Gastroesophageal sphincter (tissue), 4 donors: ENCODE results near the gene CCDC57. TPM values are rescaled to one million over a fixed set of nuclear protein-coding genes. Genes with fewer than 3 reads are reported as not detected.

Experiments
- ATAC-seq: fragments of 150-250 bp; one replicate; pipeline ENCODE4 v1.9.1; 2016; ENCODE audit warnings: mild to moderate bottlenecking, moderate library complexity
- H3K27ac ChIP-seq, 4 donors: fragments of 200-600 bp; sonication (generic) in 3 of 4; 1 replicate in 3 of 4; 2 replicates in 1 of 4; pipeline ENCODE4 v1.5.1; 2016 to 2019
- H3K27me3 ChIP-seq: fragments of 200-600 bp; sonication (generic); one replicate; pipeline ENCODE4 v1.5.1; 2019
- H3K36me3 ChIP-seq, 2 donors: fragments of 200-600 bp; sonication (generic); one replicate each; pipeline ENCODE4 v1.5.1; 2019; ENCODE audit warnings: control low read depth in 1 of 2
- H3K4me1 ChIP-seq, 3 donors: fragments of 200-600 bp; sonication (generic); 1 replicate in 2 of 3; 2 replicates in 1 of 3; pipeline ENCODE4 v1.5.1; 2016 to 2019; ENCODE audit warnings: control low read depth in 2 of 3
- H3K4me3 ChIP-seq, 2 donors: fragments of 200-600 bp; sonication (generic); one replicate each; pipeline ENCODE4 v1.5.1; 2019; ENCODE audit warnings: mild to moderate bottlenecking in 1 of 2, moderate library complexity in 1 of 2
- H3K9me3 ChIP-seq, 3 donors: fragments of 200-600 bp; sonication (generic); one replicate each; pipeline ENCODE4 v1.5.1; 2017 to 2019; ENCODE audit warnings: control low read depth in 2 of 3
- CTCF ChIP-seq, 4 experiments: fragments of 200-600 bp in 2 of 4; fragments of 450-650 bp in 2 of 4; sonication (generic) in 1 of 4; IDR thresholded peaks; one replicate each; pipeline ENCODE4 v1.5.1; 2017 to 2019; ENCODE audit warnings: antibody characterized with exemption in 4 of 4, mild to moderate bottlenecking in 2 of 4, moderate library complexity in 2 of 4
- EP300 ChIP-seq: sonication (generic); formaldehyde crosslinking; IDR thresholded peaks from one replicate; pipeline ENCODE4 v1.6.1; 2017; ENCODE audit warnings: antibody characterized with exemption, mild to moderate bottlenecking
- POLR2A ChIP-seq, 2 donors: fragments of 450-650 bp; IDR thresholded peaks; one replicate each; pipeline ENCODE4 v1.6.1; 2017; ENCODE audit warnings: antibody characterized with exemption in 2 of 2, mild to moderate bottlenecking in 2 of 2, moderate library complexity in 1 of 2
- POLR2AphosphoS5 ChIP-seq: sonication (generic); formaldehyde crosslinking; IDR thresholded peaks from one replicate; pipeline ENCODE4 v1.6.1; 2017; ENCODE audit warnings: antibody characterized with exemption
- WGBS, 2 donors: methylation state at CpG; one replicate each; pipeline ENCODE4 v1.1.5; 2018; ENCODE audit warnings: low coverage in 1 of 2; 5-methylcytosine and 5-hydroxymethylcytosine counted together
- total RNA-seq, 4 donors: library from RNA; depleted of rRNA; stranded (reverse); fragments of >200 nt; gene quantifications; one replicate each; pipeline ENCODE4 v1.1.0, GENCODE V29; 2016

The CCDC57 gene
- total RNA-seq, 4 donors from 2014 or later: 6.5 to 28.2 (median 16.2) TPM

DNA sequence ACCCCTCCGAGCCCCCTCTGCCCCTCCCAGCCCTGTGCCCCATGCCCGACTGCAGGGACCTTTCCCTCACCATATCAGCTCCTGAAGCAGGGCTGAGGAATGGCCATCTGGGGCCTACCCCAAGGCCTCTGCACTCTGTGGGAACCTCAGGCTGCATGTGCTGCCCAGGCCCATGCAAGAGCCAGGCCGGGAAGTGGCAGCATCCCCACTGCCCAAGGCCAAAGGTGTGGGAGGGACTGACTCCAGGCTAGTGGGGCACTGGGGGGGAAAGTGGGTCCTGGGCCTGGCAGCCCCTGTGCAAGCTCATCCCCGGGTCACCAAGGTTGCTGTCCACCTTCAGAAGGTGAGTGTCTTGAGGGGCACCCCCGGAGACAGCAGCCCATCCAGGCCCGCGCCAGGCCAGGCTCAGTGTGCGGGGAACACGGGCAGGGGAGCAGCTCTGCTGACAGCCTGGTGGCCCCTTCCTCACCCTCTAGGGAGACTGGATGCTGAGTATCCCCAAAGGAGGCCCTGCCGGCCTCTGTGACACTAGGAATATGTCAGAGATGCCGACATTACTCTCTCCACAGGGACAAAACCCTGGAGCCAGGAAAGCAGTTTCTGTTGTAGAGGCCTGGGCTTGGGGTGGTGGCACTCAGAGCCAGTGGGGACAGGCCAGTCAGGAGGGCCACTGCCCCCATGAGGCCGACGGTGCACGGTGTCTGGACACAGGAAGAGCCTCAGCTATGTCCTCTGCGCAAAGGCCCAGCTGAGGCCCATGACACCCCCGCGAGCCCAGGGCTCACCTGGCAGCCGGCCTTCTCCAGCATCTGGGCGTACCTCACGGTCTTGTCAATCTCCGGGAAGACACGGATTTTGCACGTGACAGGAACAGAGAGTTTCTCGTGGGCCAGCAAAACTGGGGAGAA is 150.3 kb downstream of the CCDC57 start:
- TF ChIP-seq EP300 (no peak), POLR2A (IDR thresholded peaks at IDR 0.05) (no peak), CTCF (IDR thresholded peaks at IDR 0.05) (no peak), POLR2AphosphoS5 (no peak)
- Histone ChIP-seq H3K27me3 (no peaks in the 10 kb centered on the region), H3K4me3 (no peak overlapping the region), H3K36me3 (peaks cover 0 to 70% of the 10 kb centered on the region in 2 donors), H3K4me1 (peaks cover 0 to 29% (median 19%) of the 10 kb centered on the region in 3 donors), H3K27ac (no peak overlapping the region), H3K9me3 (no peaks in the 10 kb centered on the region)
- no peak for ATAC-seq
- 76% methylated on average over 11 of the region's 24 CpGs; no CpG with 5 or more reads in 1 of the 2 donors for WGBS, 2 donors

GRCh38 chr17:82061047-82061925 is 151.4 kb downstream of the CCDC57 start:
- no peak overlapping the region for H3K27ac ChIP-seq
- H3K36me3 ChIP-seq: peaks cover 0 to 81% of the 10 kb centered on the region in 2 donors
- no peak overlapping the region for H3K4me3 ChIP-seq
- TF ChIP-seq POLR2AphosphoS5 (no peak), POLR2A (IDR thresholded peaks at IDR 0.05) (no peak), EP300 (no peak), CTCF (IDR thresholded peaks at IDR 0.05) (no peak)
- no CpG with 5 or more reads among the region's 34 CpGs for WGBS, 2 donors
- no peak for ATAC-seq
- H3K27me3 ChIP-seq: no peaks in the 10 kb centered on the region
- peaks cover 0 to 24% (median 17%) of the 10 kb centered on the region in 3 donors for H3K4me1 ChIP-seq
- no peaks in the 10 kb centered on the region for H3K9me3 ChIP-seq

DNA sequence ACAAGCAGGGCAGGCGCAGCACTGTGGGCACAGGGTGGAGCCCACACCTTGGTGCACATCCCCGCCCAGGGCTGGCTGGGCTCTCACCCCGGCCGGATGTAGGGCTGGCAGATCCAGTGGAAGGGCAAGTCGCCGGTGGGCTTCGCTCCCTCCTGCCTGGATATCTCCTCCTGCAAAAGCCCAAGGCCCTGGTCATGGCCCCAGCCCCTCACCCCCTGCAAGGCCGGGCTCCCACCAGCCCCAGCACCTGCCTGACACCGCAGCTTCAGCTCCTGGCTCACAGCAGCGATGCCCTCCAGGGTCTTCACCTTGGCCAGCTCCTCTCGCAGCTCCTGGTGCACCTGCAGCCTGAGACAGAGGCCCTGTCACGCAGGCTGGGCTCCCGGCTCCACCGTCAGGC is 152.0 kb downstream of the CCDC57 start:
- Histone ChIP-seq H3K27me3 (no peaks in the 10 kb centered on the region), H3K9me3 (no peaks in the 10 kb centered on the region), H3K27ac (no peak overlapping the region), H3K4me3 (no peak overlapping the region), H3K36me3 (peaks cover 0 to 87% of the 10 kb centered on the region in 2 donors), H3K4me1 (peaks cover 0 to 19% (median 13%) of the 10 kb centered on the region in 3 donors)
- WGBS, 2 donors: no CpG with 5 or more reads among the region's 14 CpGs
- TF ChIP-seq EP300 (no peak), CTCF (IDR thresholded peaks at IDR 0.05) (no peak), POLR2AphosphoS5 (no peak), POLR2A (IDR thresholded peaks at IDR 0.05) (no peak)
- ATAC-seq: no peak

DNA sequence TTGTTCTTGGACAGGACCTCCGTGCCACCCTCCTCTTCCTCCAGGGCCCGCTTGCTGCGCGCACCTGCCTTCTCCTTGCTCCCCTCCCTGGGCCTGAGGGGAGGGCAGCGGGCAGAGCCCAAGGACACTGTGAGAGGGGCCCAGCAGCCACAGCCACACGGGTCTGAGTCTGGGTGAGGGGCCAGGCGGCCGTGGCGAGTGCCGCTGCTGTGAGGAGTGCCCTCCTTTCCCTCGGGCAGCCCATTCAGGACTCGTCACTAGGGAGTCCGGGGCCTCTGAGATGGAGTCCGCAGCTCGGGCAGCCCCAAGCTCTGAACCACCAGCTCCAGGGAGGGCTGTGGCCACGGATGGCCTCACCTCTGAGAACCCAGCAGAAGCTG is 152.7 kb downstream of the CCDC57 start:
- Histone ChIP-seq H3K27ac (no peak overlapping the region), H3K27me3 (no peaks in the 10 kb centered on the region), H3K36me3 (peaks cover 0 to 94% of the 10 kb centered on the region in 2 donors), H3K4me3 (no peak overlapping the region), H3K9me3 (no peaks in the 10 kb centered on the region), H3K4me1 (peaks cover 0 to 24% (median 13%) of the 10 kb centered on the region in 3 donors)
- no peak for TF ChIP-seq POLR2AphosphoS5
- TF ChIP-seq POLR2A (IDR thresholded peaks at IDR 0.05): no peak
- TF ChIP-seq EP300: no peak
- TF ChIP-seq CTCF (IDR thresholded peaks at IDR 0.05): no peak
- WGBS, 2 donors: no CpG with 5 or more reads among the region's 16 CpGs
- ATAC-seq: no peak
